ENCODE data around the gene BRCC3.

GRCh38 chrX:155132110-155132509 is 60.8 kb downstream of the BRCC3 start:
- TF ChIP-seq CTCF (IDR thresholded peaks at IDR 0.05), result no peak
- TF ChIP-seq POLR2A (IDR thresholded peaks at IDR 0.05), result no peak

All from testis (tissue), 2 donors.